Subcutaneous adipose tissue (tissue), 4 donors: ENCODE data around the gene AMHR2. TPM values are rescaled to one million over a fixed set of nuclear protein-coding genes. Genes with fewer than 3 reads are reported as not detected.

Source experiments
- CTCF ChIP-seq: fragments of 450-650 bp; IDR thresholded peaks from one replicate; pipeline ENCODE4 v1.5.1; 2016; ENCODE audit warnings: low read depth, mild to moderate bottlenecking, control low read depth, antibody characterized with exemption, moderate library complexity
- total RNA-seq, 4 donors: library from RNA; depleted of rRNA; stranded (reverse); fragments of >200 nt; gene quantifications; one replicate each; pipeline ENCODE4 v1.1.0, GENCODE V29; 2016

Gene AMHR2
- total RNA-seq, 4 donors from 2014 or later = 0.22 TPM; not detected in 3

GRCh38 chr12:53459097-53459496, 35.4 kb downstream of the AMHR2 start:
- TF ChIP-seq CTCF = no peak

- TF ChIP-seq CTCF = no peak
Measured at GRCh38 chr12:53461059-53461458, 37.4 kb downstream of the AMHR2 start.

GRCh38 chr12:53461591-53461990, 37.9 kb downstream of the AMHR2 start:
- TF ChIP-seq CTCF = no peak

- TF ChIP-seq CTCF = no peak
Measured at GRCh38 chr12:53462935-53463334, 39.3 kb downstream of the AMHR2 start.

- no peak for TF ChIP-seq CTCF
Measured at GRCh38 chr12:53463802-53464560, 40.3 kb downstream of the AMHR2 start.

- TF ChIP-seq CTCF = no peak
Measured at GRCh38 chr12:53464685-53465418, 41.2 kb downstream of the AMHR2 start.

- TF ChIP-seq CTCF = no peak
Measured at GRCh38 chr12:53465679-53466078, 42.0 kb downstream of the AMHR2 start.
